CD4-positive, alpha-beta T cell treated with Interleukin-6 for 4 hours (primary cell): Measurements from ENCODE around the gene PIWIL1.

Experiments used
- DNase-seq: peaks from one replicate; pipeline ENCODE4 v3.0.0-alpha.2; 2020; ENCODE audit warnings: mixed read lengths

The PIWIL1 gene

DNA sequence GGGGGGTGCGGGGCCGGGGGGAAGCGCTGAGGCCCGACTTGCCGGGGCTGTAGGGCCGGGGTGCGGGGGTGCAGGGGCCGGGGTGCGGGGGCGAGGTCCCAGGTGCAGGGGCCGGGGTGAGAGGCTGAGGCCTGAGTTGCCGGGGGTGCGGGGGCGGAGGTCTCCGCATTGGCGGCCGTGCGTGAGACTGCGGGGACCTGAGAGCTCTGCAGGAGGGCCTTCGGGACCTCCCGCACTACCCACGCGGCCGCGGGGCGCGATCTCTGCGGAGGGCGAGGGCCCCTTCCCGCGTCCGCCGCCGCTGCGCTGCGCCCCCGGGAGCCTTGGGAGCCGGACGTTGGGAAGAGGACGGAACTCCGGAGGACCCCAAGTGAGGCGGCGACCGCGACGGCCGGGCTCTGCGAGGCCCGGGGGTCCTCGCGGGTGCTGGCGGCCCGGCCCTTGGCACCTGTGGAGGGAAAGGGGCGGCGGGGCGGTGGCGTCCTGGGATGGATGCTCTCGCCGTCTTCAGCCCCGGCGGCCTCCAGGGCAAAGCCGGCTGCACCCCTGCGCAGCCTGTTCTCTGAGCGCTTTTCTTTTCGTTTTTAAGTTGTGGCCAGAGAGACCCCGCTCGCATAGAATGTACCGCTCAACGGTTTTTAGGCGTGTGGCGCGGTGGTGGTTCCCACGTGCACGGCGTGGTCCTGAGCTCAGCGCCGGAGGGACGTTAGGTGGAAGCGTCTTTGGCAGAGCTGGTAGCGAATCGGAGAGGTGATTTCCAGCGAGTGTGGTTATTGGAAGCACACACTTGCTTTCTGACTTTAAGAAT, 1.3 kb downstream of the PIWIL1 start:
- no peak for DNase-seq

DNA sequence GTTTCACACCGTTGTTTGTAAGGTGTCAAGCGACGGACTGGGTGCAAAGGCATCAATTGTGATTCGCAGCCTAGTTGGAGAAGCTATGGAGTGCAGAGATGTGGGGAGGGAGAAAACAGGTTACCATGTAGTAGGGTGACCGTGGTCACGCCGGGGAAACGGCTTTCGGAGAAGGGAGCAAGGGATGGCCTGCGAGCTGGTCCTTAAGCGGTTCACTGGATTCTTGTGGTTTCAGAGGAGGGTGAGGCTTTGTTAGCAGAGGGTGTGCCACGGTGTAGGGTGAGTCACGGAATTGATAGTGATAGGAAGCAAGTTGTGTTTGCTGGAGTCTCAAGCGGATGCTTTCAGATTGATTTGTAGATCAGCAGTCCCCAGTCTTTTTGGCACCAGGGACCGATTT, 2.3 kb downstream of the PIWIL1 start:
- DNase-seq = no peak

DNA sequence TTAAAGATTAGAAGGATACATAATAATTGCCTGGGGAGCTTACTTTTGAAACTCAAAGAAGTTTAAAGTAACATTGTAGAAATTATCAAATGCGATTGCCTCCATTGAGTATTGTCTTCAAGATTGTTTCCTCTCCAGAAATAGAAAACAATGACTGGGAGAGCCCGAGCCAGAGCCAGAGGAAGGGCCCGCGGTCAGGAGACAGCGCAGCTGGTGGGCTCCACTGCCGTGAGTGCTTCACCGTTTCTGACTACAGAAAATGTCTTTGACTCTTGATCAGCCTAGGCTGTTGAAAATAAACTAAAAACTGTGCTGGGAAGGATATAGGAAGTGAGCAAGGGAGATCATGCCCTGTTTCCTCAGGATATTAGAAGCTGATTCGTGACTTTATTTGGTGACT, 4.8 kb downstream of the PIWIL1 start:
- no peak for DNase-seq

DNA sequence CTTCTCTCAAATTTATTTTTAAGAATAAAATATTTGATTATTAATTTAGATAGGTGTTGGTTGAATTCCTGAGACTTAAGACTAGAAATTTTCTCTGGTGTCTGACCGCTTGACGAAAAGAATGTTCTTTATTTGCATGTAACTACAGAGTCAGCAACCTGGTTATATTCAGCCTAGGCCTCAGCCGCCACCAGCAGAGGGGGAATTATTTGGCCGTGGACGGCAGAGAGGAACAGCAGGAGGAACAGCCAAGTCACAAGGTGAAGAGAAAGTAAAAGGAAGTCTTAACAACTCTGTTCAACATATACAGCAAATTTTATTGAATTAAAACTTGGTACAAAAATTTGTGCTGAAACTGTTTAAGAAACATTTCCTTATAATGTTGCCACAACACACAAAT, 5.2 kb downstream of the PIWIL1 start:
- no peak for DNase-seq

DNA sequence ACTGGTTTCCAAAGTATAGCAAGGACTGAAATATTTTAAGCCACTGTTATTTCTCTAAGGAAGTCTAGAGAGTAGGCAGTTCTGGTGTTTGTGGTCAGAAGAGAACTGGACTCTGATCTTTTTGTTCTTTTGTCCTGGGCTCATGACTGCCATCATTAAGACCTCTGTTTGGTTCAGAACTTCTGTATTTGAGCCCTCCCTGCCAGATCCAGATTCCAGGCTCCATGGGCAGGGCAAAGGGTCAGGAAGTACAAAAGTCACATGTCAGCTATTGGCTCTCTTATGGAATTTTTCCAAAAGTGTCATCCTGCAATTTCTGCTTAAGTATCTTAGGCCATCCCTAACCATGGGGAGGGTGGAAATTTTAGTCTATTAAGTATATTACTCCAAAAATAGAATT, 6.8 kb downstream of the PIWIL1 start:
- DNase-seq = no peak

DNA sequence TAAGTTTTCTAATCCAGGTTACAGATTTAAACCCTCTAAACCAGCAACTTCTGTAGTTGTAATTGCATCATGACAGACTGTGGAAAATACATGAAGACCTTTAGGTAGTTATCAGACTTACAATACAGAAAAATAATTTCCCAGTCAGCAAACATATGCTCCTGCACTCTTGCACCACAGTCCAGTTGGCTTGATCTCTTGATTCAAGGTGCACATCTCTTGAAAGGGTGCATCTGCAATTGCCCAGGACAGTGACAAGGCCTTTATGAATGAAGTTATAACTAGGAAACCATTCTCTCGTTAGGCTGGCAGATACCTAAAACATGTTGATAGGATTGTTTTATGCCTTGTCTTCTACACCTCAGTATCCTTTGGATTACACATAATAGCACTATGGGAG, 7.6 kb downstream of the PIWIL1 start:
- no peak for DNase-seq

DNA sequence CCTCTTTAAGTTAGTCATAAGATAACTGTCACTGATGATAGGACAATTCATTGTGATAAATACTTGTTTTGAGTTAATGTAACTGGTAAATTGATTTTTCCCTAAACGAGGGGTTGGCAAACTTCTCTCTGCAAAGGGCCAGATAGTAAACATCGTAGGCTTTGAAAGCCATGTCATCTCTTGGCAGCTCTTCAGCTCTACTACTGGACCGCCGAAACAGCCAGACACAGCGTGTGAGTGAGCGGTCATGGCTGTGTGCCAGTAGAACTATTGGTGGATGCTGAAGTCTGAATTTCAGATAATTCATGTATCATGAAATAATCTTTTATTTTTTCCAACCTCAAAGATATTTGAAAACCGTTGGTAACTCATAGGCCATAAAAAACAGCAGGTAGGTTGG, 9.9 kb downstream of the PIWIL1 start:
- no peak for DNase-seq

DNA sequence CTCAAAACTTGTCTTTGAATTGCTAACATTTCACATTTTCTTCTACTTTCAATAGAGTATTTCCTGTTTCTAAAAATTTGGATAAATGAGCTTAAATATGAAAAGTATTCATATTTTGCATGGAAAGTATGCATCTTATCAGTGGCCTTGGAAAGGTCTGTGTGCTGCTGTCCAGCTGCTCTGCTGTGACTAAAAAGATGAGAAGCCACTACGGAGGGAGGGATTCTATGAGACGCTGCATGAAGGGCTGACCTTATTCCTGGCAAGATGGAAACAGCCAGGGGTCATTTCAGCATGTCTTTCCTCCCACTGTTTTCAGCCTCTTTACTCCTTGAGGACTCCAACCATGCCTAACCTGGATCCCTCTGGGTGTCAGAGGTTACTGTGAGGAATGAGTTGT, 13.0 kb downstream of the PIWIL1 start:
- DNase-seq = no peak

DNA sequence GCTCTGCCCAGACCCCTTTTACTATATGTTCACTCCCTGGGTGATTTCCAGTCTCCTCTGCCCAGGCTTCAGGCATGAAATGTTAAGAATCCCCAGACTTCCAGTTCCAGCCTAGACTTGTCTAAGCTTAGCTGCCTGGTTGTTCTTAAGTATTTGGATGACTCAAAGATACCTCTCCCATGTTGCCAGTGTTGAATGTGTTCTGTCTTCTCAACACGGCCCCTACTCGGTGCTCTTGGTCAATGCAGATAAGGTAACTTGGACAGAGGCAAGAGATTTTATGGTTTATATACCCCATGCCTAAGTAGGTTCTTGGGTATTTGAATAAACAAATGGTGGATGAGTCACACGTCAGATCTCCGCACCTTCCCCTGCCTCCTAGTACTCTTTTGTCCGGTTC, 13.6 kb downstream of the PIWIL1 start:
- DNase-seq = no peak

DNA sequence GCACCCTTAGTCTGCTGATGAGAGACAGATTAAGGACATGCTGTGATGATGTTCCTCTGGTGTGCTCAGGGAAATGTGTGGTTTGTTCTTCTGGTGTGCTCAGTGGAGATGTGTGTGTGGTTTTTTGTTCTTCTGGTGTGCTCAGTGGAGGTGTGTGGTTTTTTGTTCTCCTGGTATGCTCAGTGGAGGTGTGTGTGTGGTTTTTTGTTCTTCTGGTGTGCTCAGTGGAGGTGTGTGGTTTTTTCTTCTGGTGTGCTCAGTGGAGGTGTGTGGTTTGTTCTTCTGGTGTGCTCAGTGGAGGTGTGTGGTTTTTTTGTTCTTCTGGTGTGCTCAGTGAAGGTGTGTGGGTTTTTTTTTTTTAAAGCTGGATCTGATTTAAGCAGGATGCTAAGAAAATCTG, 15.4 kb downstream of the PIWIL1 start:
- no peak for DNase-seq

DNA sequence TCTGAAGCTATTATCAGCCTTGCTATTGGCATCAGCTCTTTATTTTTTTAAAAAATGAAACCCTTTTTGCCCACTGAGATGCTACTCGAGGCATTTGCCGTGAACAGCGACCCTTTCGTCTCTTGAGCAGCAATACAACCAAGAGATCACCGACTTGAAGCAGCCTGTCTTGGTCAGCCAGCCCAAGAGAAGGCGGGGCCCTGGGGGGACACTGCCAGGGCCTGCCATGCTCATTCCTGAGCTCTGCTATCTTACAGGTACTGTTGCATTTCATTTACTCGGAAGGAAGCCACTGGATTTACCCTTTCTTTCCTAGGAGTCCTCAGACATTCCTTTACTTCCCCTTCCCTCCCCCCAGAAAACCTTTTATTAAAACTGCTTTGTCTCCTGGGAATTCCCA, 16.7 kb downstream of the PIWIL1 start:
- DNase-seq = no peak

DNA sequence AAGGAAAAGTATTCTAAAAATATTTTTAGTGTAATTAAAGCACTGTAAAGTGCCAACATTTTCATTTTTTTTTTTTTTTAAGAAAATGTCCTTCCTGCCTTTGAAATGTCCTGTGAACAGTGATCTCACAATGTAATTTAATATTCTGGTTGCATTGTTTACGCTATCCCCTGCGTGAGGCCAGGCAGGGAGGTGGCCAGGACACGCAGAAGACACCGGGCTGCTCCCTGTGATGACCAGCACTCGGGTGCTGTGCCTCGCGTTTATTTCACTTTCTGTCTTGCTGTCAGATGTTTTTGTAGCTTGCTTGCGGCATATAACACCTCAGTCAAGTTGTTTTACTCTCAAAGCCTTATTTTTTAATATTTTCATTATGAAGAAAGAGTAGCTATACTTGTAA, 18.5 kb downstream of the PIWIL1 start:
- DNase-seq = no peak

DNA sequence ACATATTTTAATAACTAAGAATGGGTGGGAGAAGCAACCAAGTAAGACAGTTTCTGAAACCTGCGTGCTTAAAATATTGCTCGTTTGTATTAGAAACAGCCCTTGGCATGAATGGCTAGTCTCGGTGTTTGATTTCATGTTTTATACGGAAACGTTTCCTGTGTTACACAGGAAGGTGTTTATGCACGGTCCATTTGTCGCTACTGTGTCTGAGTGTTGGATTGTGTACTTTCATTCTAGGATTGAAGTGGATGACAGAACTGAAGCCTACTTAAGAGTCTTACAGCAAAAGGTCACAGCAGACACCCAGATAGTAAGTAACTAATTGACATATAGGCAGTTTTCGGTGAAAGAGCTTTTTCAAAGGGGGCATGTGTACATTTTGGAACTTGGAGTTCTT, 19.6 kb downstream of the PIWIL1 start:
- DNase-seq = no peak

DNA sequence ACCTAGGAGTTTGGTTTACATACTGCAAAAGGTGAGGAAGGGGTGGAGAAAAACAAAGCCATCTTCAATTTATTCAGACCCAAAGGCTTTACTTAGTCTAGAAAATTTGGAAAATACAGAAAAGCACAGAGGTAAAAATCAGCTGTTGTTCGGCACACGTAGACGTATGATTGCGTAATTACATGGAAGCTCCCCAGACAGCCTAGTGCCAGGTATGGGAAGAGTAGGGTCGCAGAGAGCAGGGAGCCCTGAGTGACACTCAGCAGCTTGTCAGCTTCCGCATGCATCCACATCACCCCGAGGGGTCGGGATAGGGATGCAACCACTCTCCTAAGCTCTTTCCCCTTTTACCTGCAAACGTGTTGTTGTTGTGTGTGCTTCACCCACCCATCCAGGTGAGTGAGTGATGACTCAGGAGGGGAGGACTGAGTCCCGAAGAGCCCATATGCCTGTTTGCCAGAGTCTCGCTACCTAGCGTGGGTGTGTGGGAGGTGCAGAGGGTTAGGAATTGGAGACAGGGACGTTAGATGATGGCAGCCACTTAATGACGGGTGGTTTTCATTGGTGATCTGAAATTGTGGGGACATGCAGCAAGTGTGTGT, 20.1 kb downstream of the PIWIL1 start:
- DNase-seq = no peak

DNA sequence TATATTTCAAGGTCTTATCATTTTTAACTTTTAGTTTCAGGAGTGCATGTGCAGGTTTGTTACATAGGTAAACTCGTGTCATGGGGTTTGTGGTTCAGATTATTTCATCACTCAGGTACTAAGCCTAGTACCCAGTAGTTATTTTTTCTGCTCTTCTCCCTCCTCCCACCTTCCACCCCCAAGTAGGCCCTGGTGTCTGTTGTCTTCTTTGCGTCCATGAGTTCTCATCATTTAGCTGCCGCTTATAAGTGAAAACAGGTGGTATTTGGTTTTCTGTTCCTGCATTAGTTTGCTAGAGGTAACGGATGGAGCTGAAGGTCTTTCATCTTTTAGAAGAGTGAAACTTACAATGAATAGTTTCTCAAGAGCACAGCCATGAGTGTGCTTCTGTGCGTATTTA, 24.4 kb downstream of the PIWIL1 start:
- DNase-seq = no peak

DNA sequence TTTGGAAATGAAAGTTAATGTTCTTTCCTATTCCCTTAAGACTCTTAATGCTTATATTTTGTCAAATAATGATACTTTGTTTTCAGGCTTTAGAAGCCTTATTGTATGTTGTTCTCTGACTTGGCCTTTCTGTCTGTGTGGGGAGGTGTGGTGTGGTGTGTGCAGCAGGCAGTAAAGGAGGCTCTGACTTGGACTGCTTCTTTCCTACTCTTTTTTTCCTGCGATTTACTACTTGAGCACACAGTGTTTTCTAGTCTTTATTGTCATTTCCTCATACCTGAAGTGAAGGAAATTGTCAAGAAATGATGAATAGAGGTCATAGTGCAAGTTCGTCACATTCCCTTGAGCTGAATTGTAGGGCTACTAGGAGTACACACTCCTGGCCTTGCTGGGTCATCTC, 26.9 kb downstream of the PIWIL1 start:
- DNase-seq = no peak

DNA sequence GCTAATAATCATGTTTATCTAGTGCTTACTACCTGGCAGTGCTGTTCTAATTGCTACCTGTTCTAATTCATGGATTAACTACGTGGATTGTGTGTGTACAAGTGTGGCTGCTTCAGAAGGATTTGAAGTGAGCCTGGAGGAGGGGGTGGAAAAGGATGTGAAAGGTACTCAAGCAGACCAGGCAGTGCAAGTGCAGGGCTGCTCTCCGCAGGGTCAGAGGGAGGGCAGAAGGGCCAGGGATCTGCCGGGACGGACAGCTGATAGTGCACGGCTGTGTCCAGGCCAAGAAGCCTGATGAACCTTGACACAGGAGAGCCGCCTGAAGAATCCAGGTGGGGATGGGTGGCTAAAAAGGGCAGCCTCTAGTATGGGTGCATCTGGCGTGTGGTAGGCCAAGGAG, 28.5 kb downstream of the PIWIL1 start:
- no peak for DNase-seq

DNA sequence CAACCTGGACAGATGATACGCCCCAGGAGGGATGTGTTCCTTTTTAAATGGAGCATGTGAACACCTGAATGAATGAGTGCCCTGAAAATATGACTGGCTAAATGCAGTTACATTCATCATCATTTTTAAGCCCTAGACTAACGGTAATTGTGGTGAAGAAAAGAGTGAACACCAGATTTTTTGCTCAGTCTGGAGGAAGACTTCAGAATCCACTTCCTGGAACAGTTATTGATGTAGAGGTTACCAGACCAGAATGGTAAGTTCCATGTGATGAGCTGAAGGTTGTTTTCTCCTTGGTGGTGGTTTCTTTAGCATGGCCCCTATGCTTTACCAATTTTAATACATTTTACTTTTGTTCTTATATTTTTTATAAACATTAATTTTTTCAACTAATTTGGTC, 29.3 kb downstream of the PIWIL1 start:
- DNase-seq = no peak

DNA sequence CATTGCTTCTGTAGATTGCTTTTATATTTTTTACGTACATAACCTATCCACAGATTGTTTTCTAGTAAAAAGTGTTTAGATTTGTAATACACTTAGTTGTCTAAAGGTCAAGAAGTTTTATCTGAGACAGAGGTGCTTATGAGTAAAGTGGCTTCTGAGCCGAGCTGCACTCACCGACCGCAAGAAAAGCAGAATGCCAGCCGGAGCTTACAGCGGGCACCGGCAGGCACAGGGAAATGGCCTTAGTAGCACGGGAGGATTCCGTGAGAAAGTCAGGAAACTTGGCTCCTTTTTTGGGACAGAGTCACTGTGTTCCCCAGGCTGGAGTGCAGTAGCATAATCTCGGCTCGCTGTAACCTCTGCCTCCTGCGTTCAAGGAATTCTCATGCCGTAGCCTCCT, 29.8 kb downstream of the PIWIL1 start:
- DNase-seq = no peak

DNA sequence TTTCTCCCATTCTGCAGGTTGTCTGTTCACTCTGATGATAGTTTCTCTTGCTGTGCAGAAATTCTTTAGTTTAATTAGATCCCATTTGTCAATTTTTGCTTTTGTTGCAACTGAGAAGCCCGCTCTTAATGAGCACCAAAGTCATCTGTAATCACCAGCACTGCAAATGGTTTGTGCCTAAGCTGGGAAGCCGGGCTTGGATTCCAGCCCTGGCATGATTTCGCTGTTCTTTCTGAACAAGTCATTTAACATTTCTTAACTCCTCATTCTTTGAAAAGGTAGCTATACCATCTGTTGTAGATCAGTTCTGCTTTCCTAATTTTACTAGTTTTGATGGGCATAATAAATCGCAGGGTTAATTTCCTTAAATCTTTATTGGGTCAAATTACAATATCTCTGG, 32.1 kb downstream of the PIWIL1 start:
- DNase-seq = no peak

DNA sequence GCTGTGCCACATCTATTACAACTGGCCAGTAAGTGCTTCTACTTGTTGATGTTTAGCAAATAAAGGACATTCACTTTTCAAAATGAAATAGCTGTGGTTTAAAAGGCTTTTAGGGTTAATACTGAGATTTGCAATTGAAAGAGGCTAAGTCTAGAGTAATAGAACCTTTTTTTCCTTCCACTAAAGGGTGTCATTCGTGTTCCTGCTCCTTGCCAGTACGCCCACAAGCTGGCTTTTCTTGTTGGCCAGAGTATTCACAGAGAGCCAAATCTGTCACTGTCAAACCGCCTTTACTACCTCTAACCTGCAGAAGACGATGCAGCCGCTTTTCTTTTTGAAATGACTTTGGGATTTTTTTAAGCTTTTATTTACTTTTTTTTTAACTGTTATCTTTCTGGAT, 33.6 kb downstream of the PIWIL1 start:
- DNase-seq = no peak

DNA sequence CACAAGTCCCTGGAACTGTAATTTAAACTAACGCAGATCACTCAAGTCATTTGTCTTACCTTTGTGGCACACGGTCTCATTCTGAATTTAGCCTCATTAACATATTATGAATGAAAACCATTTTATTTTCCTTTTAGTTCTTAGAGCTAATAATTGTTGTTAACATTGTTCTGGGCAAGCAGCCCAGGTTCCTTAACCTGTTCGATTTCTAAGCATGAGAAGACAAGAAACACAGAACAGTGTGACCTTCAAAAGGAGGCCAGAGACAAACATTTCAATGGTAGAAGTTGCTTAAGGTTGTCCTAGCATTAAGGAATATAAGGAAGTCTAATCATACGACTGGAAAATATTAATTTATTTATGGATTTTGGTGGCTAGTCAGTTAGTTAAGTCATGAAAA, 35.2 kb downstream of the PIWIL1 start:
- DNase-seq = no peak

DNA sequence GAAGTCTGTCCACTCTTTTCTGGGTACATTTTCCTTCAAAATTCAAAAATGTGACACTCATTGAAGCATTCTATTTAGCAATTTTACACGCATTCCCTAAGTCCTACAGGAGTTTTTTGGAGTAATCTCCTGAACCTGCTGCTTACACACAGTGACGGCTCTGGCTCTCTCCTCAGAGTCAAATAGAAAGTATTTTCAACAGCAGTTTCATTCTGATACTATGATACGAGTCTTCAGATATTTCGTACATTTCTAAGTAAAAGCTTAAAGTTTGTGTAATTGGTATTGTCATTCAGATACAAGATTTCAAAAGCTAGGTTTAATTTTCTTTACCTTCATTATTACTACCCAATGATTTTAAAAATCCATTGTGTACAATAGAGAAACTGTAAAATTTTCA, 36.4 kb downstream of the PIWIL1 start:
- DNase-seq = no peak

DNA sequence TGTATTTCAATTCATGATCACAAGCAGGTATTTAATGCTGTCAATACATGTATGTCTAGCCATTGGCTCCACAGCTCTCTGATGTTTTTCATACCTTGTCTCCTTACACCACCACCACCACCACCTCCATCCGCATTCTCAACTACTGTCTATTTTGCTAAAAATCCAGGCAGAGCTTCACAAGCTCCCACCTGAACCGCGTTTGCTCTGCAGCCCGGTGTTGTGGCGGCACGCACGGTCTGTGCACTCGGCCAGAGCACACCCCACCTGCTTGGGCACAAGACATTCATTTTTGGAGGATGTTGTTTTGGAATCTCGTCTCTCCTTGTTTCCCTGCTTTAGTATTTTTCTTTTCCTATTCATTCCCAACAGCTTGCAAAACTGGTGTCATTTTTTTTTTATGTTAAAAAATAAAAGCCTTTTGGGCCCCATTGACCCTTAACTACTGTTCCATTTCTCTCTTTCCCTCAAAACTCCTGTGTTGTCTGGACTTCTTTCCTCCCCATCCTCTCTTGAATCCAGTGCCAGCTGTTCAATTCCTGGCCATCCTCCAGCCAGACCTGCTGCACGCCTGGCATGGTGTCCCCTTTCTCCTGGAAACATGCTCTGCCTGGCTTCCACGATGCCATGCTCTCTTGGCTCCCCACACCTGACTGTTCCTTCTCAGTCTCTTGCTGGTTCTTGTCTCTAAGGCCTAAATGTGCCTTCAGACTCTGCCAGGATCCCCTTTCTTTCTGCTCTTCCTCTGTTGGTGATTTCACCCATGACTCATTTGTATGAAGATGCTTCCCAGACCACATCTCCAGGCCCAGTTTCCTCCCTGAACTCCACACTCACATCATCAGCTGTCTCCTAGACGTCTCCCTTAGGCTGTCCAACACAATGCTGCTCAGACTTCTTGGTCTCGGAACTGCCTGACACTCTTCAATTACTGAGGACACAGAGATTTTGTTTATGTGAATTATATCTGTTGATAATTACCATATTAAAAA, 37.9 kb downstream of the PIWIL1 start:
- DNase-seq = no peak
